ENCODE measurements around the gene CAMTA1.

Gene CAMTA1

DNA sequence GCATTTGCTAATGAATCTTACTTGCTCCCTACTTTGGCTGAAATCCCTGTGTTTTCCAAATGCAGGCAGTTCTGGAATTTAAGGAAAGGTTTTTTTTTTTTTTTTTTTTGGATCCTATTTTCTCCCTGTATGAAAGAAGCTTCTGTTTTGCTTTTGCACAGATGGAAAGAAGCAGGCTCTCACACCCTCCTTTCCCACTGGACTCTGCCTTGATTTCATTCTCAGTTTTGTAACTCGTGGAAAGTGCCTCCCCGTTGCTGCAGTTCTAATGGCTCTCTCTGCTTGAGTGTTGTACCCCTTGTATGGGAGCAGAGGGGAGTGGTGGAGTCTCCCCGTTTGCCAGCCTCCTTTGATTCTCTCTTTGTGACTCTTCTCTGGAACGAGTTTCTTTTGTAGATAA lies 291.9 kb downstream of the CAMTA1 start:
- TF ChIP-seq, protein P1, sequence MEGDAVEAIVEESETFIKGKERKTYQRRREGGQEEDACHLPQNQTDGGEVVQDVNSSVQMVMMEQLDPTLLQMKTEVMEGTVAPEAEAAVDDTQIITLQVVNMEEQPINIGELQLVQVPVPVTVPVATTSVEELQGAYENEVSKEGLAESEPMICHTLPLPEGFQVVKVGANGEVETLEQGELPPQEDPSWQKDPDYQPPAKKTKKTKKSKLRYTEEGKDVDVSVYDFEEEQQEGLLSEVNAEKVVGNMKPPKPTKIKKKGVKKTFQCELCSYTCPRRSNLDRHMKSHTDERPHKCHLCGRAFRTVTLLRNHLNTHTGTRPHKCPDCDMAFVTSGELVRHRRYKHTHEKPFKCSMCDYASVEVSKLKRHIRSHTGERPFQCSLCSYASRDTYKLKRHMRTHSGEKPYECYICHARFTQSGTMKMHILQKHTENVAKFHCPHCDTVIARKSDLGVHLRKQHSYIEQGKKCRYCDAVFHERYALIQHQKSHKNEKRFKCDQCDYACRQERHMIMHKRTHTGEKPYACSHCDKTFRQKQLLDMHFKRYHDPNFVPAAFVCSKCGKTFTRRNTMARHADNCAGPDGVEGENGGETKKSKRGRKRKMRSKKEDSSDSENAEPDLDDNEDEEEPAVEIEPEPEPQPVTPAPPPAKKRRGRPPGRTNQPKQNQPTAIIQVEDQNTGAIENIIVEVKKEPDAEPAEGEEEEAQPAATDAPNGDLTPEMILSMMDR (IDR thresholded peaks at IDR 0.05; ENCODE audit: insufficient read depth, missing control alignments), result no peak
- DNase-seq (ENCODE audit: insufficient read length, low spot score), result no peak
- FAIRE-seq, result no peak

GRCh38 chr1:7077970-7078369 lies 292.7 kb downstream of the CAMTA1 start:
- FAIRE-seq, result no peak
- TF ChIP-seq, protein P1 (IDR thresholded peaks at IDR 0.05; ENCODE audit: insufficient read depth, missing control alignments), result no peak
- no peak for DNase-seq (ENCODE audit: insufficient read length, low spot score)

GRCh38 chr1:7079637-7080036 lies 294.4 kb downstream of the CAMTA1 start:
- TF ChIP-seq, protein P1 (IDR thresholded peaks at IDR 0.05; ENCODE audit: insufficient read depth, missing control alignments), result no peak
- FAIRE-seq, result no peak

DNA sequence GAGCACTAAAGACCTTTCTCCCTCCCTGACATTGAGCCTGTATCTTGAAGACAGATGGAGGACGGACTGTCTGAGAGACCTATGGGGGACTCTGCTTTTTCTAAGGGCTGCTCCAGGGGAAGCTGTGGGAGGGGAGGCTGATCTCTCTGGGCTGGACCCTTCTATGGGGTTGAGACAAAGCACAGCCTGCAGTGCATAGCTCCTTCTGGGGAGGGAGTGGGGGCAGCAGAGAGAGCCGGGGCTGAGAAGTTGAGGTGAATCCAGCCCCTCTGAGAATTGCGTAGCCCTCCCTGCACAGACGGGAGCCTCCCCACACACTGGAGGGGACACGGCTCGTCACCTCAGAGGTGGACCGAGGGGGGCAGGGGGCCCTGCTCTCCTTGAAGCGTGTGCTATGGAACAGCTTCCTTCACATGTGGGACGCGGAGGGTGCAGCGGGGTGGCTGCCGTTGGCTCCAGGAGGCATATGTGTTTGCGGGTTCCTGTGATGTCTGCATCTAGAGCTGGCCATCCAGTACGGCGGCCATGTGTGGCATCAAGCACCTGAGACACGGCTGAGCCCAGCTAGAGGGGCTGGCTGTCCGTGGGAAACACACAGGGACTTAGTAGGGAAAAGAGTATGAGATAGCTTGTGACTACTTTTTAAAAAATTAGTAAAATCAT lies 299.1 kb downstream of the CAMTA1 start:
- DNase-seq (ENCODE audit: insufficient read length, low spot score), result no peak
- TF ChIP-seq, protein P1 (IDR thresholded peaks at IDR 0.05; ENCODE audit: insufficient read depth, missing control alignments), result no peak
- FAIRE-seq, result no peak

More at GRCh38 chr1:7079637-7080036, 294.4 kb downstream of the CAMTA1 start:
- no peak for DNase-seq (ENCODE audit: insufficient read length, low spot score)

DNA sequence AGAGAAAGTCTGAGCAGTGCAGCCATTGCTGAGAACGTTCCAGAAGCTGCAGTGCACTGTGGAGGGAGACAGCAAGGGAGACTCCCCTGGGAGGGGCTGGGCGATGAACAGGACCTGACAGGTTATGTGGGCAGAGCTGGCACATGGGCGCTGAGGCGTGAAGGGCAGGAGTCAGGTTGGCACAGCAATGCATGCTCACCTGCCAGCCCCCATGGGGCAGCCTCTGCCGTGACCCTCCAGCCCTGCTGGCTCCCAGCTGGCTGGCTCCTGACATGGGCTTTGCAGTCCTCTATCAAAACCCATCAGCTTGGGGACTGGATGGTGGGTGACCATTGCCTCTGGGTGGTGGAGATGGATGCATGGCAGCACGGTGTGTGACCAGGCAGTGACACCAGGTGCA lies 300.3 kb downstream of the CAMTA1 start:
- TF ChIP-seq, protein P1 (IDR thresholded peaks at IDR 0.05; ENCODE audit: insufficient read depth, missing control alignments), result no peak
- no peak for FAIRE-seq
- DNase-seq (ENCODE audit: insufficient read length, low spot score), result no peak

GRCh38 chr1:7086106-7086505 lies 300.9 kb downstream of the CAMTA1 start:
- no peak for FAIRE-seq
- TF ChIP-seq, protein P1 (IDR thresholded peaks at IDR 0.05; ENCODE audit: insufficient read depth, missing control alignments), result no peak
- DNase-seq (ENCODE audit: insufficient read length, low spot score), result no peak

- FAIRE-seq (no peak), DNase-seq (ENCODE audit: insufficient read length, low spot score) (no peak)
- TF ChIP-seq, protein P1 (IDR thresholded peaks at IDR 0.05; ENCODE audit: insufficient read depth, missing control alignments), result no peak
Observed at GRCh38 chr1:7087888-7088287, 302.6 kb downstream of the CAMTA1 start.
